ENCODE results near the gene TMPRSS3.

DNA sequence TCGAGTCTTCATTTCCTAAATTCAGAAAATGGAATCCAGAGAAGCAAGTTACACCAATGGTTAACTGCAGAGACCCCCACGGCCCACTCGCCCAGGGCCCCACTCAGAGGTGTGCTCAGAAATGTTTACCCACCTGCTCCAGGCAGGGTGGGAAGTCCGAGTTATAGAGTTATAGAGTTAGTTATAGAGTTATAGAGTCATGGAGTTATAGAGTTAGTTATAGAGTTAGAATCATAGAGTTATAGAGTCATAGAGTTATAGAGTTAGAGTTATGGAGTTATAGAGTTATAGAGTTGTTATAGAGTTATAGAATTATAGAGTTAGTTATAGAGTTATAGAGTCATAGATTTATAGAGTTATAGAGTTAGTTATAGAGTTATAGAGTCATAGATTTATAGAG is 39.5 kb upstream of the TMPRSS3 start:
- TF ChIP-seq, protein P1, sequence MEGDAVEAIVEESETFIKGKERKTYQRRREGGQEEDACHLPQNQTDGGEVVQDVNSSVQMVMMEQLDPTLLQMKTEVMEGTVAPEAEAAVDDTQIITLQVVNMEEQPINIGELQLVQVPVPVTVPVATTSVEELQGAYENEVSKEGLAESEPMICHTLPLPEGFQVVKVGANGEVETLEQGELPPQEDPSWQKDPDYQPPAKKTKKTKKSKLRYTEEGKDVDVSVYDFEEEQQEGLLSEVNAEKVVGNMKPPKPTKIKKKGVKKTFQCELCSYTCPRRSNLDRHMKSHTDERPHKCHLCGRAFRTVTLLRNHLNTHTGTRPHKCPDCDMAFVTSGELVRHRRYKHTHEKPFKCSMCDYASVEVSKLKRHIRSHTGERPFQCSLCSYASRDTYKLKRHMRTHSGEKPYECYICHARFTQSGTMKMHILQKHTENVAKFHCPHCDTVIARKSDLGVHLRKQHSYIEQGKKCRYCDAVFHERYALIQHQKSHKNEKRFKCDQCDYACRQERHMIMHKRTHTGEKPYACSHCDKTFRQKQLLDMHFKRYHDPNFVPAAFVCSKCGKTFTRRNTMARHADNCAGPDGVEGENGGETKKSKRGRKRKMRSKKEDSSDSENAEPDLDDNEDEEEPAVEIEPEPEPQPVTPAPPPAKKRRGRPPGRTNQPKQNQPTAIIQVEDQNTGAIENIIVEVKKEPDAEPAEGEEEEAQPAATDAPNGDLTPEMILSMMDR (IDR thresholded peaks at IDR 0.05), result no peak
- no peak for TF ChIP-seq ZFX (IDR thresholded peaks at IDR 0.05; ENCODE audit: borderline replicate concordance)

Measured in 22Rv1 (cell line).